H1 (cell line): ENCODE results near the gene WWC1. TPM values are rescaled to one million over a fixed set of nuclear protein-coding genes. Genes with fewer than 3 reads are reported as not detected.

Experiments used
- CTCF ChIA-PET: fragments of 300-600 bp; sonication (Branson Sonifier 250); formaldehyde crosslinking; loops from one replicate; lab custom pipeline; 2021; ENCODE audit not compliant: partially characterized antibody; lab: Charles Lee
- POLR2A ChIA-PET: fragments of 300-600 bp; sonication (Branson Sonifier 250); formaldehyde crosslinking; loops from one replicate; lab custom pipeline; 2021; ENCODE audit warnings: inconsistent platforms; ENCODE audit not compliant: partially characterized antibody; lab: Charles Lee
- DNase-seq, 2 experiments: peaks; one replicate each; pipeline versions ENCODE4 v3.0.0 to v3.0.0-alpha.2; 2010 to 2022; ENCODE audit warnings: low spot score in 2 of 2, low read depth in 1 of 2, mixed read lengths in 1 of 2
- FAIRE-seq: peaks from 2 replicates; lab custom pipeline; 2011; peaks lifted over from hg19 to GRCh38; lab: Jason Lieb, UNC
- H2AFZ ChIP-seq: 2 replicates; pipeline ENCODE4 v1.8.1; 2012; ENCODE audit warnings: low read length, inconsistent platforms
- H2AK5ac ChIP-seq: 2 replicates; pipeline ENCODE4 v1.6.1; 2013; ENCODE audit warnings: low read depth, low read length
- H2BK120ac ChIP-seq: replicated peaks from 2 replicates; pipeline ENCODE3; 2013; ENCODE audit warnings: low read depth, low read length, inconsistent platforms
- H2BK12ac ChIP-seq: 2 replicates; pipeline ENCODE4 v1.6.1; 2013; ENCODE audit warnings: low read depth, low read length
- H2BK15ac ChIP-seq: 2 replicates; pipeline ENCODE4 v1.6.1; 2013; ENCODE audit warnings: low read length
- H2BK20ac ChIP-seq: 2 replicates; pipeline ENCODE4 v1.6.1; 2013; ENCODE audit warnings: low read length
- H2BK5ac ChIP-seq: 2 replicates; pipeline ENCODE4 v1.6.1; 2013; ENCODE audit warnings: low read depth, low read length
- H3K14ac ChIP-seq: 2 replicates; pipeline ENCODE4 v1.6.1; 2013; ENCODE audit warnings: inconsistent platforms; ENCODE audit not compliant: insufficient read length
- H3K18ac ChIP-seq: 2 replicates; pipeline ENCODE4 v1.6.1; 2013; ENCODE audit warnings: low read length; ENCODE audit errors: extremely low read depth
- H3K23ac ChIP-seq: 2 replicates; pipeline ENCODE4 v1.6.1; 2013; ENCODE audit warnings: inconsistent platforms; ENCODE audit not compliant: insufficient read length
- H3K23me2 ChIP-seq: 2 replicates; pipeline ENCODE4 v1.6.1; 2013; ENCODE audit warnings: low read depth, low read length
- H3K27ac ChIP-seq: 2 replicates; pipeline ENCODE4 v1.6.1; 2011; ENCODE audit warnings: low read depth, low read length, inconsistent platforms
- H3K27me3 ChIP-seq, 4 experiments: replicated peaks in 1 of 4; 1 replicate in 1 of 4; 2 replicates in 3 of 4; pipeline versions ENCODE4 v1.6.1 to v1.8.1; 2011 to 2013; ENCODE audit warnings: low read length in 3 of 4, mild to moderate bottlenecking in 3 of 4, inconsistent platforms in 2 of 4, mixed read lengths in 2 of 4, moderate library complexity in 1 of 4; ENCODE audit not compliant: control insufficient read depth in 3 of 4, insufficient read depth in 3 of 4; ENCODE audit errors: extremely low read depth in 1 of 4
- H3K36me3 ChIP-seq, 4 experiments: 2 replicates each; pipeline versions ENCODE4 v1.6.1 to v1.8.1; 2011 to 2013; ENCODE audit warnings: mild to moderate bottlenecking in 4 of 4, low read length in 3 of 4, moderate library complexity in 2 of 4, control low read depth in 1 of 4, inconsistent platforms in 1 of 4; ENCODE audit not compliant: insufficient read depth in 4 of 4, control insufficient read depth in 2 of 4
- H3K4ac ChIP-seq: replicated peaks from 2 replicates; pipeline ENCODE3; 2013; ENCODE audit warnings: low read length, low read depth, mixed read lengths, inconsistent platforms; ENCODE audit not compliant: insufficient read length
- H3K4me1 ChIP-seq, 4 experiments: replicated peaks in 1 of 4; 1 replicate in 1 of 4; 2 replicates in 3 of 4; pipeline versions ENCODE4 v1.6.1 to v1.8.1; 2011 to 2013; ENCODE audit warnings: low read length in 3 of 4, inconsistent platforms in 2 of 4, mixed read lengths in 1 of 4; ENCODE audit not compliant: insufficient read depth in 4 of 4, control insufficient read depth in 3 of 4
- H3K4me2 ChIP-seq, 2 experiments: 2 replicates each; pipeline versions ENCODE4 v1.6.1 to v1.8.1; 2011 to 2013; ENCODE audit warnings: low read depth in 2 of 2, low read length in 2 of 2, control low read depth in 1 of 2, inconsistent platforms in 1 of 2, mild to moderate bottlenecking in 1 of 2; ENCODE audit not compliant: insufficient read depth in 1 of 2
- H3K4me3 ChIP-seq, 4 experiments: fragments of 200-600, 300-600 bp in 1 of 4; sonication (generic), shearing (Covaris generic), sonication (Bioruptor Twin) in 1 of 4; 2 replicates each; pipeline versions ENCODE4 v1.5.1 to v1.8.1; 2011 to 2016; ENCODE audit warnings: low read length in 4 of 4, low read depth in 3 of 4, control low read depth in 2 of 4, inconsistent platforms in 2 of 4, mild to moderate bottlenecking in 2 of 4, mixed read lengths in 1 of 4, moderate library complexity in 1 of 4; ENCODE audit not compliant: insufficient read depth in 2 of 4; ENCODE audit errors: extremely low read depth in 1 of 4
- H3K56ac ChIP-seq: replicated peaks from 2 replicates; pipeline ENCODE3; 2013; ENCODE audit warnings: low read depth, mild to moderate bottlenecking, mixed read lengths, low read length, inconsistent platforms; ENCODE audit not compliant: insufficient read length
- H3K79me1 ChIP-seq: 2 replicates; pipeline ENCODE4 v1.6.1; 2013; ENCODE audit warnings: low read depth, low read length, control low read depth
- H3K79me2 ChIP-seq, 2 experiments: 2 replicates each; pipeline versions ENCODE4 v1.6.1 to v1.8.1; 2012 to 2013; ENCODE audit warnings: low read length in 2 of 2, mild to moderate bottlenecking in 2 of 2, inconsistent platforms in 1 of 2; ENCODE audit not compliant: insufficient read depth in 2 of 2, control insufficient read depth in 1 of 2
- H3K9ac ChIP-seq, 4 experiments: replicated peaks in 1 of 4; 1 replicate in 1 of 4; 2 replicates in 3 of 4; pipeline versions ENCODE4 v1.6.1 to v1.8.1; 2011 to 2013; ENCODE audit warnings: low read depth in 3 of 4, low read length in 3 of 4, control low read depth in 2 of 4, mild to moderate bottlenecking in 2 of 4, moderate library complexity in 2 of 4, inconsistent platforms in 1 of 4; ENCODE audit errors: extremely low read depth in 1 of 4
- H3K9me3 ChIP-seq, 2 experiments: 2 replicates each; pipeline versions ENCODE4 v1.6.1 to v1.8.1; 2012 to 2013; ENCODE audit warnings: mild to moderate bottlenecking in 2 of 2, moderate library complexity in 2 of 2, control low read depth in 1 of 2, inconsistent platforms in 1 of 2, low read depth in 1 of 2, low read length in 1 of 2, mixed read lengths in 1 of 2; ENCODE audit not compliant: insufficient read depth in 2 of 2
- H4K20me1 ChIP-seq, 2 experiments: replicated peaks in 1 of 2; 2 replicates each; pipeline versions ENCODE3 to v1.8.1; 2011 to 2013; ENCODE audit warnings: inconsistent platforms in 2 of 2, low read length in 2 of 2, mild to moderate bottlenecking in 1 of 2; ENCODE audit not compliant: insufficient read depth in 2 of 2, control insufficient read depth in 1 of 2
- H4K5ac ChIP-seq: 2 replicates; pipeline ENCODE4 v1.6.1; 2013; ENCODE audit warnings: low read length, low read depth, mixed read lengths, inconsistent platforms; ENCODE audit not compliant: insufficient read length
- H4K8ac ChIP-seq: 2 replicates; pipeline ENCODE4 v1.8.0; 2013; ENCODE audit warnings: mild to moderate bottlenecking, moderate library complexity, low read length, inconsistent platforms; ENCODE audit not compliant: insufficient read depth; ENCODE audit errors: extremely low read depth
- H4K91ac ChIP-seq: replicated peaks from 2 replicates; pipeline ENCODE3; 2013; ENCODE audit warnings: low read length, mixed read lengths, inconsistent platforms; ENCODE audit not compliant: insufficient read length
- KDM5A ChIP-seq: fragments of 200-600 bp; IDR thresholded peaks from 2 replicates; pipeline ENCODE4 v1.7.1; 2012; ENCODE audit warnings: mild to moderate bottlenecking, low read length, inconsistent platforms, mixed read lengths
- SAP30 ChIP-seq: fragments of 300-600 bp; sonication (generic); IDR thresholded peaks from 2 replicates; pipeline ENCODE4 v1.7.1; 2012; ENCODE audit warnings: low read length, moderate library complexity, mild to moderate bottlenecking, inconsistent platforms; ENCODE audit not compliant: insufficient read depth, insufficient replicate concordance
- SRF ChIP-seq: IDR thresholded peaks from 2 replicates; pipeline ENCODE4 v1.6.1; 2011; ENCODE audit warnings: mild to moderate bottlenecking, low read depth, low read length, moderate library complexity
- WGBS, 2 experiments: shearing (Covaris generic) in 1 of 2; methylation state at CpG; one replicate each; pipeline versions ENCODE4 v1.1.6 to v1.1.7; 2013 to 2015; ENCODE audit warnings: low lambda C conversion rate in 2 of 2, mixed read lengths in 2 of 2, inconsistent platforms in 1 of 2, low coverage in 1 of 2, missing lambda C conversion rate in 1 of 2; ENCODE audit not compliant: insufficient replicate concordance in 2 of 2, insufficient coverage in 1 of 2, insufficient read length in 1 of 2; ENCODE audit errors: extremely low coverage in 1 of 2, missing lambda C conversion rate in 1 of 2; 5-methylcytosine and 5-hydroxymethylcytosine counted together
- polyA plus RNA-seq, 7 experiments: library from polyadenylated mRNA; depleted of rRNA in 3 of 7; stranded (reverse) in 5 of 7; unstranded in 2 of 7; fragments of >200 nt in 5 of 7; fragments of 200-250 nt in 2 of 7; gene quantifications; 1 replicate in 5 of 7; 2 replicates in 1 of 7; 4 replicates in 1 of 7; pipeline versions ENCODE4 v1.2.1 to v1.2.3, GENCODE V29; 2011 to 2013; ENCODE audit warnings: missing spikeins in 2 of 7, mixed read lengths in 2 of 7
- total RNA-seq: library from RNA; stranded (reverse); fragmentation: NEBNext Ultra II Directional; extraction: Animal tissue kit (Norgen Biotek cat#: 25700); gene quantifications from 2 replicates; pipeline ENCODE4 v1.2.1, GENCODE V29; 2021

WWC1 gene
- total and polyA plus RNA-seq, 2 of the 8 experiments (the other 6 are each of a cell fraction or from before 2014, with no cell fraction given), result 16.4 to 41.1 TPM

DNA sequence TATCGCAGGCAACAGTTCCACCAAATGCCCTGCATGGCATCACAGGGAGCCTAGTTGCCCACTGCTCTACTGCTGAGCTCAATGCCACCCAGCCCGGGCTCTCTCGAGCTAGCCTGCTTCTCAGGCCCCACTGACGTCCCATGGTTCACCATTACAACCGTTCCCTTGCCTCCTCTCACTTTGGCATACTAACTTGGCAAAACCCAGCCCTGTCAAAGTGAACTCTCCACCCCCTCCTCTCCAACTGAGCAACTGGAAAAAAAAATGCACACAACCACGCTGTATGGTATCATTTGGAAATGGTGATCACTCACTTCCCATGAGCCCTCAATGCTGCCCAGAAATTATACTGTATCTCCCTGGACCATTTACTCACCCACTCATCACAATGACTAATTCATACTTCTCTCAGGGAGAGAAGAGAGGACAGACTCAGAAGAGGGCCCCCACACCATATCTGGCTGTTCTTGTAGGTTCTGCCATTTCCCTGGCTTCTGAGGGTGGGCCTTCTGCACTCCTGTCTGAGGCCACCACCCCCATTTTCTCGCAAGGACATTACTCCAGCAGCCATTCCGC is 143.4 kb downstream of the WWC1 start:
- H2BK12ac ChIP-seq, result no peak overlapping the region
- no peak overlapping the region for H3K56ac ChIP-seq
- no peak overlapping the region for H2BK120ac ChIP-seq
- no peak overlapping the region for H3K23ac ChIP-seq
- CTCF ChIA-PET, result interaction anchor here (1.2 to 1.7 kb wide), 2 partner anchors 13 to 165 kb away, joined by 3 to 7 read pairs; no protein-coding TSS in a partner anchor
- no peak overlapping the region for H2BK15ac ChIP-seq
- no peak for TF ChIP-seq SAP30
- TF ChIP-seq KDM5A, result no peak
- TF ChIP-seq SRF, result no peak
- H4K8ac ChIP-seq, result no peak overlapping the region
- H2AFZ ChIP-seq, result no peak overlapping the region
- no peak overlapping the region for H3K9ac ChIP-seq
- no peaks in the 10 kb centered on the region for H3K4me1 ChIP-seq
- H3K9me3 ChIP-seq, result no peaks in the 10 kb centered on the region
- FAIRE-seq (no peak), DNase-seq (no peak)
- H3K79me1 ChIP-seq, result no peaks in the 10 kb centered on the region
- no peak overlapping the region for H2BK5ac ChIP-seq
- peaks cover 0 to 2% of the 10 kb centered on the region in 2 experiments for H4K20me1 ChIP-seq
- H3K23me2 ChIP-seq, result no peaks in the 10 kb centered on the region; the same call in 1 of the 2 replicates
- no peak overlapping the region for H3K4ac ChIP-seq
- no peak overlapping the region for H3K18ac ChIP-seq
- H3K27me3 ChIP-seq, result no peaks in the 10 kb centered on the region
- H4K91ac ChIP-seq, result no peak overlapping the region
- H4K5ac ChIP-seq, result no peak overlapping the region
- no peak overlapping the region for H3K4me2 ChIP-seq
- POLR2A ChIA-PET, result no interaction called here
- no peak overlapping the region for H2AK5ac ChIP-seq
- no peak overlapping the region for H2BK20ac ChIP-seq
- no peak overlapping the region for H3K4me3 ChIP-seq
- H3K36me3 ChIP-seq, result peaks cover 3 to 43% (median 25%) of the 10 kb centered on the region in 4 experiments
- H3K14ac ChIP-seq, result no peak overlapping the region
- 83% methylated on average over 8 of the region's 8 CpGs; no CpG with 5 or more reads in 1 of the 2 experiments for WGBS, 2 experiments
- no peak overlapping the region for H3K27ac ChIP-seq
- no peaks in the 10 kb centered on the region for H3K79me2 ChIP-seq
